Peyer's patch (tissue), 4 donors: ENCODE data around the gene JCHAIN.

Experiments used
- CTCF ChIP-seq, 6 experiments: fragments of 450-650 bp in 4 of 6; fragments of 200-600 bp in 2 of 6; sonication (generic) in 1 of 6; IDR thresholded peaks; one replicate each; pipeline ENCODE4 v1.5.1; 2017 to 2019; ENCODE audit warnings: antibody characterized with exemption in 6 of 6, mild to moderate bottlenecking in 3 of 6, moderate library complexity in 1 of 6
- POLR2A ChIP-seq, 2 donors: fragments of 450-650 bp; IDR thresholded peaks; one replicate each; pipeline ENCODE4 v1.5.1; 2017; ENCODE audit warnings: antibody characterized with exemption in 2 of 2, mild to moderate bottlenecking in 2 of 2, moderate library complexity in 2 of 2

- no peak for TF ChIP-seq CTCF (IDR thresholded peaks at IDR 0.05)
- no peak for TF ChIP-seq POLR2A (IDR thresholded peaks at IDR 0.05)
Measured at GRCh38 chr4:70691661-70692060, 25.4 kb upstream of the JCHAIN start.
